CD14-positive monocyte (primary cell): Measurements from ENCODE around the gene PCDHAC2. TPM values are rescaled to one million over a fixed set of nuclear protein-coding genes. Genes with fewer than 3 reads are reported as not detected.

Experiments
- DNase-seq, 3 donors: peaks; one replicate each; pipeline ENCODE4 v3.0.0-alpha.2; 2011 to 2022
- H2AFZ ChIP-seq: 2 replicates; pipeline ENCODE4 v1.6.0; 2012; ENCODE audit warnings: mild to moderate bottlenecking, low read depth, low read length, inconsistent platforms; ENCODE audit not compliant: insufficient read depth, poor library complexity, severe bottlenecking
- H3K27ac ChIP-seq, 2 donors: 1 replicate in 1 of 2; 2 replicates in 1 of 2; pipeline ENCODE4 v1.5.1; 2012 to 2013; ENCODE audit warnings: low read length in 2 of 2, control low read depth in 1 of 2, inconsistent platforms in 1 of 2, low read depth in 1 of 2, mild to moderate bottlenecking in 1 of 2
- H3K27me3 ChIP-seq, 2 donors: one replicate each; pipeline versions ENCODE4 v1.6.0 to v1.6.1; 2011 to 2013; ENCODE audit warnings: low read length in 2 of 2; ENCODE audit not compliant: control insufficient read depth in 2 of 2, insufficient read depth in 2 of 2
- H3K36me3 ChIP-seq, 2 donors: replicated peaks in 1 of 2; 1 replicate in 1 of 2; 2 replicates in 1 of 2; pipeline versions ENCODE4 v1.5.1 to v1.6.1; 2012 to 2013; ENCODE audit warnings: low read length in 2 of 2, control low read depth in 1 of 2, inconsistent platforms in 1 of 2, mild to moderate bottlenecking in 1 of 2; ENCODE audit not compliant: insufficient read depth in 2 of 2, control insufficient read depth in 1 of 2
- H3K4me1 ChIP-seq, 2 donors: 1 replicate in 1 of 2; 2 replicates in 1 of 2; pipeline versions ENCODE4 v1.5.1 to v1.6.1; 2012 to 2013; ENCODE audit warnings: low read length in 2 of 2, control low read depth in 1 of 2, inconsistent platforms in 1 of 2, mild to moderate bottlenecking in 1 of 2, moderate library complexity in 1 of 2; ENCODE audit not compliant: insufficient read depth in 2 of 2, control insufficient read depth in 1 of 2
- H3K4me2 ChIP-seq: replicated peaks from 2 replicates; pipeline ENCODE3; 2012; ENCODE audit warnings: low read length, moderate library complexity, mild to moderate bottlenecking; ENCODE audit not compliant: poor library complexity, severe bottlenecking; ENCODE audit errors: extremely low read depth
- H3K4me3 ChIP-seq, 3 experiments: fragments of 200-600 bp in 1 of 3; sonication (generic) in 1 of 3; replicated peaks in 1 of 3; 1 replicate in 2 of 3; 2 replicates in 1 of 3; pipeline ENCODE4 v1.5.1; 2011 to 2013; ENCODE audit warnings: low read length in 3 of 3, mild to moderate bottlenecking in 3 of 3, control low read depth in 2 of 3, low read depth in 2 of 3, inconsistent platforms in 1 of 3, moderate library complexity in 1 of 3
- H3K79me2 ChIP-seq: 2 replicates; pipeline ENCODE4 v1.6.0; 2012; ENCODE audit warnings: mild to moderate bottlenecking, control low read depth, inconsistent platforms, low read length, moderate library complexity; ENCODE audit not compliant: insufficient read depth
- H3K9ac ChIP-seq: 2 replicates; pipeline ENCODE4 v1.6.0; 2017; ENCODE audit warnings: low read length, mild to moderate bottlenecking; ENCODE audit not compliant: insufficient read depth, poor library complexity, severe bottlenecking
- H3K9me3 ChIP-seq, 2 donors: replicated peaks in 1 of 2; 1 replicate in 1 of 2; 2 replicates in 1 of 2; pipeline versions ENCODE4 v1.5.1 to v1.6.1; 2012 to 2013; ENCODE audit warnings: low read length in 2 of 2, control low read depth in 1 of 2; ENCODE audit not compliant: control insufficient read depth in 1 of 2, insufficient read depth in 1 of 2
- H4K20me1 ChIP-seq: 2 replicates; pipeline ENCODE4 v1.6.0; 2012; ENCODE audit warnings: mild to moderate bottlenecking, low read length, control low read depth, moderate library complexity; ENCODE audit not compliant: insufficient read depth
- H3K27ac Mint-ChIP-seq, 7 donors: one replicate each; pipeline ENCODE4 v1.8.0; 2020; ENCODE audit warnings: mild to moderate bottlenecking in 7 of 7, mixed read lengths in 7 of 7, moderate library complexity in 6 of 7, inconsistent platforms in 2 of 7
- H3K27me3 Mint-ChIP-seq, 3 donors: one replicate each; pipeline ENCODE4 v1.8.0; 2021 to 2022; ENCODE audit warnings: low read depth in 3 of 3, mild to moderate bottlenecking in 3 of 3, mixed read lengths in 3 of 3, moderate library complexity in 3 of 3, inconsistent platforms in 1 of 3
- H3K36me3 Mint-ChIP-seq, 2 donors: one replicate each; pipeline ENCODE4 v1.8.0; 2020; ENCODE audit warnings: mixed read lengths in 2 of 2, inconsistent platforms in 1 of 2, mild to moderate bottlenecking in 1 of 2
- H3K4me1 Mint-ChIP-seq: one replicate; pipeline ENCODE4 v1.8.0; 2020; ENCODE audit warnings: mild to moderate bottlenecking, mixed read lengths
- H3K4me3 Mint-ChIP-seq, 2 donors: one replicate each; pipeline ENCODE4 v1.8.0; 2020; ENCODE audit warnings: mild to moderate bottlenecking in 2 of 2, mixed read lengths in 2 of 2, moderate library complexity in 1 of 2
- H3K9me3 Mint-ChIP-seq, 7 donors: one replicate each; pipeline ENCODE4 v1.8.0; 2020 to 2022; ENCODE audit warnings: mixed read lengths in 7 of 7, mild to moderate bottlenecking in 6 of 7, moderate library complexity in 6 of 7, inconsistent platforms in 2 of 7
- CTCF ChIP-seq: fragments of 200-600 bp; IDR thresholded peaks from one replicate; pipeline ENCODE4 v1.8.0; 2022; ENCODE audit warnings: antibody characterized with exemption, mild to moderate bottlenecking
- WGBS: methylation state at CpG from one replicate; pipeline ENCODE4 v1.1.5; 2013; ENCODE audit warnings: missing lambda C conversion rate; ENCODE audit not compliant: insufficient coverage; 5-methylcytosine and 5-hydroxymethylcytosine counted together
- intact Hi-C, 2 donors: fragments of 100-400 bp; cut with micrococcal nuclease; formaldehyde crosslinking; loops; one replicate each; pipeline versions ENCODE4 v1.15.0 to v1.15.1; 2023
- polyA plus RNA-seq, 3 donors: library from polyadenylated mRNA; depleted of rRNA in 1 of 3; unstranded in 2 of 3; stranded (reverse) in 1 of 3; fragments of 300-500 nt in 2 of 3; fragments of >200 nt in 1 of 3; fragmentation: Illumina TruSeq in 2 of 3; gene quantifications; 1 replicate in 2 of 3; 2 replicates in 1 of 3; pipeline ENCODE4 v1.2.3, GENCODE V29; 2012 to 2021

The PCDHAC2 gene
- polyA plus RNA-seq, 3 donors, result not detected

- no peak overlapping the region for H3K4me3 Mint-ChIP-seq
- no peak overlapping the region for H3K4me2 ChIP-seq
- WGBS, result no CpG with 5 or more reads among the region's 3 CpGs
- H3K4me3 ChIP-seq, result no peak overlapping the region
- DNase-seq, result no peak
- peaks cover 0 to 3% of the 10 kb centered on the region in 2 donors for H3K9me3 ChIP-seq
- no peaks in the 10 kb centered on the region for H3K4me1 ChIP-seq
- no peak for TF ChIP-seq CTCF
- no peak overlapping the region for H2AFZ ChIP-seq
- H3K79me2 ChIP-seq, result no peaks in the 10 kb centered on the region
- H3K36me3 Mint-ChIP-seq, result no peaks in the 10 kb centered on the region
- no peaks in the 10 kb centered on the region for H3K4me1 Mint-ChIP-seq
- H3K36me3 ChIP-seq, result no peaks in the 10 kb centered on the region
- H3K27ac ChIP-seq, result no peak overlapping the region
- H4K20me1 ChIP-seq, result no peaks in the 10 kb centered on the region
- H3K27me3 Mint-ChIP-seq, result peaks cover 0 to 5% (median 2%) of the 10 kb centered on the region in 3 donors
- no peak overlapping the region for H3K27ac Mint-ChIP-seq
- H3K9ac ChIP-seq, result no peak overlapping the region
- intact Hi-C loops, result no loop called here
- no peaks in the 10 kb centered on the region for H3K27me3 ChIP-seq
- peaks cover 0 to 12% (median 5%) of the 10 kb centered on the region in 7 donors for H3K9me3 Mint-ChIP-seq
Measured at GRCh38 chr5:140977003-140977402, 10.7 kb downstream of the PCDHAC2 start.

- no peaks in the 10 kb centered on the region for H3K79me2 ChIP-seq
- no peak for TF ChIP-seq CTCF
- no peak for DNase-seq
- H3K9me3 ChIP-seq, result peaks cover 0 to 3% of the 10 kb centered on the region in 2 donors
- Mint-ChIP-seq H3K36me3 (no peaks in the 10 kb centered on the region), H3K27ac (no peak overlapping the region), H3K9me3 (peaks cover 0 to 12% (median 3%) of the 10 kb centered on the region in 7 donors), H3K4me1 (no peaks in the 10 kb centered on the region), H3K4me3 (no peak overlapping the region), H3K27me3 (peaks cover 0 to 2% (median 2%) of the 10 kb centered on the region in 3 donors)
- no peak overlapping the region for H3K4me3 ChIP-seq
- H3K36me3 ChIP-seq, result no peaks in the 10 kb centered on the region
- 83% methylated on average over 1 of the region's 2 CpGs for WGBS
- no peaks in the 10 kb centered on the region for H3K4me1 ChIP-seq
- H4K20me1 ChIP-seq, result no peaks in the 10 kb centered on the region
- H3K4me2 ChIP-seq, result no peak overlapping the region
- H3K27ac ChIP-seq, result no peak overlapping the region
- intact Hi-C loops, result no loop called here
- H3K9ac ChIP-seq, result no peak overlapping the region
- no peak overlapping the region for H2AFZ ChIP-seq
- no peaks in the 10 kb centered on the region for H3K27me3 ChIP-seq
Measured at GRCh38 chr5:140978260-140978659, 12.0 kb downstream of the PCDHAC2 start.
